Right lobe of liver (tissue), 6 donors: ENCODE measurements around the gene FAM43A. TPM values are rescaled to one million over a fixed set of nuclear protein-coding genes. Genes with fewer than 3 reads are reported as not detected.

ENCODE experiments used
- ATAC-seq, 4 donors: fragments of 200-7000 bp; cut with Tn5 transposase; one replicate each; pipeline ENCODE4 v1.9.1; 2020; ENCODE audit warnings: mild to moderate bottlenecking in 4 of 4, moderate library complexity in 4 of 4
- DNase-seq, 3 donors: peaks; one replicate each; pipeline ENCODE4 v3.0.0-alpha.2; 2020
- H3K27ac ChIP-seq, 3 donors: fragments of 200-600 bp; one replicate each; pipeline ENCODE4 v1.8.0; 2022
- H3K27me3 ChIP-seq, 2 donors: fragments of 200-600 bp; one replicate each; pipeline ENCODE4 v1.8.0; 2022
- H3K36me3 ChIP-seq, 4 donors: fragments of 200-600 bp; sonication (generic) in 1 of 4; one replicate each; pipeline versions ENCODE4 v1.5.1 to v1.8.0; 2017 to 2022; ENCODE audit warnings: control low read depth in 1 of 4
- H3K4me1 ChIP-seq, 4 donors: fragments of 200-600 bp; sonication (generic) in 1 of 4; one replicate each; pipeline versions ENCODE4 v1.5.1 to v1.8.0; 2017 to 2022; ENCODE audit warnings: control low read depth in 1 of 4
- H3K4me3 ChIP-seq, 3 donors: fragments of 200-600 bp; one replicate each; pipeline ENCODE4 v1.8.0; 2022
- H3K9me3 ChIP-seq, 4 donors: fragments of 200-600 bp; sonication (generic) in 1 of 4; one replicate each; pipeline versions ENCODE4 v1.5.1 to v1.8.0; 2017 to 2022; ENCODE audit warnings: control low read depth in 1 of 4
- POLR2A ChIP-seq: fragments of 450-650 bp; IDR thresholded peaks from one replicate; pipeline ENCODE4 v1.6.1; 2017; ENCODE audit warnings: antibody characterized with exemption, mild to moderate bottlenecking
- WGBS: methylation state at CpG from one replicate; pipeline ENCODE4 v1.1.6; 2018; ENCODE audit warnings: low coverage, low lambda C conversion rate; ENCODE audit not compliant: insufficient coverage; ENCODE audit errors: missing lambda C conversion rate; 5-methylcytosine and 5-hydroxymethylcytosine counted together
- intact Hi-C, 2 donors: fragments of 100-400 bp; cut with DNase I; formaldehyde crosslinking; loops; one replicate each; pipeline versions ENCODE4 v1.11.2 to v1.14.1; 2022
- total RNA-seq, 6 experiments: library from RNA; depleted of rRNA in 2 of 6; stranded (reverse); fragments of >200 nt in 2 of 6; fragmentation: NEBNext Ultra II Directional in 3 of 6; extraction: Animal tissue kit (Norgen Biotek cat#: 25700) in 3 of 6; gene quantifications; one replicate each; pipeline versions ENCODE4 v1.1.0 to v1.2.4, GENCODE V29; 2016 to 2023
- TF ChIP-seq, protein P1 (sequence below), 4 donors: fragments of 200-600 bp in 3 of 4; fragments of 450-650 bp in 1 of 4; IDR thresholded peaks; one replicate each; pipeline versions ENCODE4 v1.5.1 to v1.8.0; 2016 to 2022; ENCODE audit warnings: antibody characterized with exemption in 4 of 4, mild to moderate bottlenecking in 2 of 4
- donor health status: DM: no; HTN: yes; CAD: no.
- donor health status: DM: no; HTN: no; CAD: no.
- donor health status: DM: no; HTN: no; CAD: no.
- donor health status: DM: no; HTN: yes; CAD: no.
- donor health status: DM: no; HTN: yes; CAD: no.

FAM43A gene
- total RNA-seq, 6 experiments from 2014 or later = 1.0 to 8.4 (median 5.3) TPM

DNA sequence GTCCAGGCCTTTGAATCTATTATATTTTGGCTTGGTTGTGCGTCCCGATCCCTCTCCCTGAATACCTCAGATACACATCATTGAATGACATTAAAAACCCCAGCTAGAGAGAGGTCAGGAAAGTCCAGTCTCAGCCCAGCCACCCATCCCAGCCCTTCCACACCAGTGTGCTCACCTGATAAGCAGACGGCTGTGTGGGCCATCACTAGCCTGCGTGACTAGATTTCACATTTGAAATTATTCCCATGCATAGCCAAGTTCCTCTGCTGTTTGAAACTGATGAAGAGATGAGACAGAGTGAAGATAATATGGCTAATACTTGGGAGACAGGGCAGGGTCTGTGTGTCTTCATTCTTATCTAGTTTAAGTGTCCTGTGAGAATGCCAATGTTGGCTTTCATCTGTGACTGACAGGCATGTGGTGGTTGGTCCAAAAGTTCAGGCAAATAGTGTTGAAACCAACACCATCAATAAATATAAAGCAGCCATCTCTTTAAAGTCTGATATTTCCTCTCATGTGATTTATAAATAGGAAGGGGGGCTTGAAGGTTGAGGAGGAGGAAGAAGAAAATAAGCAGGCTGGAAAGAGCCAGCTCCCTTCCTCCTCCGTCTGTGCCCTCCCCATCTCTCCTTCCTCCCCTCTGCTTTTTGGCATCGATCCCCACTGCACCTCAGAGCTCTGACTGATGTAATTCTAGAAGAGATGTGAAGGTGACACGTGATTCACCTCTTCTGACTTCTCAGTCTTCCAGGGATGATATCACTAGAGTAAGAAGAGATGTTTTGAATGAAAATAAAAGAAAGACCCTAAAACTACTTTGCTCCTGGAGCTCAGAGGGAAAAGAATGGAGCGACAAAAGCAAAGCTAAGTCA, 5.1 kb downstream of the FAM43A start:
- Histone ChIP-seq H3K9me3 (no peaks in the 10 kb centered on the region), H3K27ac (no peak overlapping the region)

GRCh38 chr3:194691481-194692283, 6.0 kb downstream of the FAM43A start:
- Histone ChIP-seq H3K27ac (no peak overlapping the region), H3K4me1 (peaks cover 0 to 14% (median 3%) of the 10 kb centered on the region in 4 donors), H3K36me3 (no peaks in the 10 kb centered on the region), H3K27me3 (peaks cover 0 to 9% of the 10 kb centered on the region in 2 donors), H3K9me3 (no peaks in the 10 kb centered on the region), H3K4me3 (no peak overlapping the region)
- intact Hi-C loops = loop anchor here in 1 of 2 donors (10.0 kb wide), 1 partner anchor 423 kb away; no protein-coding TSS in a partner anchor
- ATAC-seq (no peak), DNase-seq (no peak)
- WGBS = 74% methylated on average over 14 of the region's 15 CpGs
- TF ChIP-seq POLR2A = no peak
- TF ChIP-seq, protein P1, sequence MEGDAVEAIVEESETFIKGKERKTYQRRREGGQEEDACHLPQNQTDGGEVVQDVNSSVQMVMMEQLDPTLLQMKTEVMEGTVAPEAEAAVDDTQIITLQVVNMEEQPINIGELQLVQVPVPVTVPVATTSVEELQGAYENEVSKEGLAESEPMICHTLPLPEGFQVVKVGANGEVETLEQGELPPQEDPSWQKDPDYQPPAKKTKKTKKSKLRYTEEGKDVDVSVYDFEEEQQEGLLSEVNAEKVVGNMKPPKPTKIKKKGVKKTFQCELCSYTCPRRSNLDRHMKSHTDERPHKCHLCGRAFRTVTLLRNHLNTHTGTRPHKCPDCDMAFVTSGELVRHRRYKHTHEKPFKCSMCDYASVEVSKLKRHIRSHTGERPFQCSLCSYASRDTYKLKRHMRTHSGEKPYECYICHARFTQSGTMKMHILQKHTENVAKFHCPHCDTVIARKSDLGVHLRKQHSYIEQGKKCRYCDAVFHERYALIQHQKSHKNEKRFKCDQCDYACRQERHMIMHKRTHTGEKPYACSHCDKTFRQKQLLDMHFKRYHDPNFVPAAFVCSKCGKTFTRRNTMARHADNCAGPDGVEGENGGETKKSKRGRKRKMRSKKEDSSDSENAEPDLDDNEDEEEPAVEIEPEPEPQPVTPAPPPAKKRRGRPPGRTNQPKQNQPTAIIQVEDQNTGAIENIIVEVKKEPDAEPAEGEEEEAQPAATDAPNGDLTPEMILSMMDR (IDR thresholded peaks at IDR 0.05) = no peak

More for the DNA sequence above, 5.1 kb downstream of the FAM43A start:
- no peak overlapping the region for H3K4me3 ChIP-seq
- WGBS = 52% methylated on average over 6 of the region's 8 CpGs
- intact Hi-C loops = loop anchor here in 1 of 2 donors (10.0 kb wide), 1 partner anchor 424 kb away; no protein-coding TSS in a partner anchor
- DNase-seq (no peak), ATAC-seq (no peak)
- H3K4me1 ChIP-seq = peaks cover 0 to 23% (median 3%) of the 10 kb centered on the region in 4 donors
- H3K27me3 ChIP-seq = peaks cover 0 to 11% of the 10 kb centered on the region in 2 donors
- H3K36me3 ChIP-seq = no peaks in the 10 kb centered on the region
- no peak for TF ChIP-seq POLR2A
- TF ChIP-seq, protein P1 (IDR thresholded peaks at IDR 0.05) = no peak

DNA sequence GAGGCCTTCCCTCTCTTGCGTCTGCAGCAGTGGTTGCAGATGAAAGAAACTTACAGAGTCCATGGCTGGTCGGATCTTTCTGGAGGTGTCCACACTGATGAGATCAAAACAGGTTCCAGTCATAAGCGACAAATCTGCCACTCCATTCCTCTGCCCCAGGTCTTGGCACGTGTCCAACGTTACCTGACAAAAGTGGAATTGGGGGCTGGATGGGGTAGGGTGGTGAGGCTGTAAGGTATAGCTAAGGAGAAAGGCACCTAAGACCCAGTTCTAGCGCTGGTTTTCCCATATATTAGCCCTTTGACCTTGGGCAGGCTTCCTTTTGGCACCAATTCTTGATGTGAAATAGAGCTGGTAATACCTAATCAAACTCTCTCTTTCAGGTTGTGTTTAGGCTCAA, 11.0 kb downstream of the FAM43A start:
- ATAC-seq (no peak), DNase-seq (no peak)
- TF ChIP-seq POLR2A = no peak
- Histone ChIP-seq H3K27me3 (no peaks in the 10 kb centered on the region), H3K27ac (no peak overlapping the region), H3K9me3 (no peaks in the 10 kb centered on the region), H3K4me1 (no peaks in the 10 kb centered on the region), H3K36me3 (no peaks in the 10 kb centered on the region), H3K4me3 (no peak overlapping the region)
- intact Hi-C loops = loop anchor here in 1 of 2 donors (10.0 kb wide), 1 partner anchor 418 kb away; no protein-coding TSS in a partner anchor
- 38% methylated on average over 4 of the region's 6 CpGs for WGBS

DNA sequence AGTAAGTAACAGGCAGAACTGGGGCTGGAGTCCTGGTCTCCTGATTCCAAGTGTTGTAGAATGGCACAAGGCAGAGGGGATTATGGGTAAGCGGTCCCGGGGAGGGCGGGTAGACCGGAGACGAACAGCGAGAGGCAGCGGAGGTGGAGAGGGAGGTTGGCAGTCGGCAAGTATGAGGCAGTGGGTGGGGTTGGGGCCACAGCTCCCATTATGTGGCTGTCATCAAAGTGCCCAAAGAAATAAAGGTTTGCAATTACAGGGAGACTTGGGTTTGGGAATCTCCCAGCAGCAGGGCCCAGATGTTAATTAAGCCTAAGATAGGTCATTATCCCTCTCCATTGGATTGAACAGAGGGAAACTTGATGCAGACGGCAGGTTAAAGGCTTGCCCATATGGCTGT, 16.9 kb downstream of the FAM43A start:
- no peak overlapping the region for H3K27ac ChIP-seq
- H3K9me3 ChIP-seq = no peaks in the 10 kb centered on the region
- H3K36me3 ChIP-seq = no peaks in the 10 kb centered on the region
- intact Hi-C loops = no loop called here
- H3K27me3 ChIP-seq = no peaks in the 10 kb centered on the region
- no peaks in the 10 kb centered on the region for H3K4me1 ChIP-seq
- ATAC-seq = no peak
- TF ChIP-seq, protein P1 (IDR thresholded peaks at IDR 0.05) = no peak
- TF ChIP-seq POLR2A = no peak
- 84% methylated on average over 8 of the region's 9 CpGs for WGBS
- H3K4me3 ChIP-seq = no peak overlapping the region
- no peak for DNase-seq
